ENCODE results near the gene PLCB4. TPM values are rescaled to one million over a fixed set of nuclear protein-coding genes. Genes with fewer than 3 reads are reported as not detected.

PLCB4 gene
- total RNA-seq (2014; rRNA removed; shearing (Covaris generic); ENCODE audit: low replicate concordance) = not detected in 2 replicates

- Histone ChIP-seq H3K4me2 (ENCODE audit: low read depth, low read length, poor library complexity, severe bottlenecking) (no peak within 1 kb of the TSS), H4K20me1 (ENCODE audit: insufficient read depth, low read depth, low read length) (no peaks in the 10 kb centered on the region), H3K9me3 (ENCODE audit: low read length) (peaks cover 7% of the 10 kb centered on the region; the same call in 1 of the 2 replicates), H3K27ac (ENCODE audit: low read length) (no peak within 1 kb of the TSS), H3K36me3 (ENCODE audit: insufficient read depth, low read length) (no peaks in the 10 kb centered on the region), H3K4me3 (ENCODE audit: low read length) (no peak within 1 kb of the TSS), H3K9me2 (replicated peaks; ENCODE audit: insufficient read depth, low read length) (no peaks in the 10 kb centered on the region), H2AFZ (ENCODE audit: low read length) (no peak within 1 kb of the TSS), H3K4me1 (ENCODE audit: low read length) (no peaks in the 10 kb centered on the region), H3K79me2 (ENCODE audit: low read length) (no peaks in the 10 kb centered on the region), H3K9ac (ENCODE audit: low read length) (no peak within 1 kb of the TSS), H3K27me3 (ENCODE audit: low read length) (no peaks in the 10 kb centered on the region)
- DNase-seq = no peak
Measured at GRCh38 chr20:9068841-9069663, at the start of gene PLCB4. PLCB4 (plus strand) TSS chr20:9069087; CDS start chr20:9307815, 238,728 bp downstream.

- Histone ChIP-seq H3K27ac (ENCODE audit: low read length) (no peak overlapping the region), H3K9me3 (ENCODE audit: low read length) (peaks cover 7% of the 10 kb centered on the region; the same call in 1 of the 2 replicates), H3K36me3 (ENCODE audit: insufficient read depth, low read length) (no peaks in the 10 kb centered on the region), H3K9ac (ENCODE audit: low read length) (no peak overlapping the region), H2AFZ (ENCODE audit: low read length) (no peak overlapping the region), H4K20me1 (ENCODE audit: insufficient read depth, low read depth, low read length) (no peaks in the 10 kb centered on the region), H3K4me1 (ENCODE audit: low read length) (no peaks in the 10 kb centered on the region), H3K79me2 (ENCODE audit: low read length) (no peaks in the 10 kb centered on the region), H3K9me2 (replicated peaks; ENCODE audit: insufficient read depth, low read length) (no peaks in the 10 kb centered on the region), H3K27me3 (ENCODE audit: low read length) (no peaks in the 10 kb centered on the region), H3K4me2 (ENCODE audit: low read depth, low read length, poor library complexity, severe bottlenecking) (no peak overlapping the region), H3K4me3 (ENCODE audit: low read length) (no peak overlapping the region)
- no peak for DNase-seq
Measured at GRCh38 chr20:9019833-9020232, 49.1 kb upstream of the PLCB4 start.

GRCh38 chr20:9021216-9021615 lies 47.7 kb upstream of the PLCB4 start:
- Histone ChIP-seq H3K4me3 (ENCODE audit: low read length) (no peak overlapping the region), H3K27ac (ENCODE audit: low read length) (no peak overlapping the region), H4K20me1 (ENCODE audit: insufficient read depth, low read depth, low read length) (no peaks in the 10 kb centered on the region), H3K4me2 (ENCODE audit: low read depth, low read length, poor library complexity, severe bottlenecking) (no peak overlapping the region), H3K79me2 (ENCODE audit: low read length) (no peaks in the 10 kb centered on the region), H3K9me2 (replicated peaks; ENCODE audit: insufficient read depth, low read length) (no peaks in the 10 kb centered on the region), H2AFZ (ENCODE audit: low read length) (no peak overlapping the region), H3K36me3 (ENCODE audit: insufficient read depth, low read length) (no peaks in the 10 kb centered on the region), H3K4me1 (ENCODE audit: low read length) (no peaks in the 10 kb centered on the region), H3K9ac (ENCODE audit: low read length) (no peak overlapping the region), H3K9me3 (ENCODE audit: low read length) (peaks cover 7% of the 10 kb centered on the region; the same call in 1 of the 2 replicates), H3K27me3 (ENCODE audit: low read length) (no peaks in the 10 kb centered on the region)
- DNase-seq = no peak

GRCh38 chr20:9021699-9022098 lies 47.2 kb upstream of the PLCB4 start:
- no peak overlapping the region for H3K9ac ChIP-seq (ENCODE audit: low read length)
- H3K79me2 ChIP-seq (ENCODE audit: low read length) = no peaks in the 10 kb centered on the region
- no peak overlapping the region for H3K4me2 ChIP-seq (ENCODE audit: low read depth, low read length, poor library complexity, severe bottlenecking)
- no peak overlapping the region for H3K27ac ChIP-seq (ENCODE audit: low read length)
- no peak overlapping the region for H3K4me3 ChIP-seq (ENCODE audit: low read length)
- no peaks in the 10 kb centered on the region for H3K9me2 ChIP-seq (replicated peaks; ENCODE audit: insufficient read depth, low read length)
- H3K4me1 ChIP-seq (ENCODE audit: low read length) = no peaks in the 10 kb centered on the region
- no peaks in the 10 kb centered on the region for H3K27me3 ChIP-seq (ENCODE audit: low read length)
- no peak overlapping the region for H2AFZ ChIP-seq (ENCODE audit: low read length)
- no peaks in the 10 kb centered on the region for H3K36me3 ChIP-seq (ENCODE audit: insufficient read depth, low read length)
- no peak for DNase-seq
- peaks cover 5% of the 10 kb centered on the region; the same call in 1 of the 2 replicates for H3K9me3 ChIP-seq (ENCODE audit: low read length)
- no peaks in the 10 kb centered on the region for H4K20me1 ChIP-seq (ENCODE audit: insufficient read depth, low read depth, low read length)

- no peaks in the 10 kb centered on the region for H3K79me2 ChIP-seq (ENCODE audit: low read length)
- H2AFZ ChIP-seq (ENCODE audit: low read length) = no peak overlapping the region
- H3K9me2 ChIP-seq (replicated peaks; ENCODE audit: insufficient read depth, low read length) = no peaks in the 10 kb centered on the region
- H3K36me3 ChIP-seq (ENCODE audit: insufficient read depth, low read length) = no peaks in the 10 kb centered on the region
- H4K20me1 ChIP-seq (ENCODE audit: insufficient read depth, low read depth, low read length) = no peaks in the 10 kb centered on the region
- peaks cover 3% of the 10 kb centered on the region; the same call in 1 of the 2 replicates for H3K9me3 ChIP-seq (ENCODE audit: low read length)
- no peaks in the 10 kb centered on the region for H3K27me3 ChIP-seq (ENCODE audit: low read length)
- H3K4me3 ChIP-seq (ENCODE audit: low read length) = no peak overlapping the region
- no peak for DNase-seq
- no peak overlapping the region for H3K27ac ChIP-seq (ENCODE audit: low read length)
- no peak overlapping the region for H3K9ac ChIP-seq (ENCODE audit: low read length)
- no peaks in the 10 kb centered on the region for H3K4me1 ChIP-seq (ENCODE audit: low read length)
- no peak overlapping the region for H3K4me2 ChIP-seq (ENCODE audit: low read depth, low read length, poor library complexity, severe bottlenecking)
Measured at GRCh38 chr20:9022376-9022775, 46.5 kb upstream of the PLCB4 start.

- no peak overlapping the region for H2AFZ ChIP-seq (ENCODE audit: low read length)
- no peaks in the 10 kb centered on the region for H3K4me1 ChIP-seq (ENCODE audit: low read length)
- no peak overlapping the region for H3K4me3 ChIP-seq (ENCODE audit: low read length)
- no peaks in the 10 kb centered on the region for H3K79me2 ChIP-seq (ENCODE audit: low read length)
- H3K9me2 ChIP-seq (replicated peaks; ENCODE audit: insufficient read depth, low read length) = no peaks in the 10 kb centered on the region
- no peak for DNase-seq
- H4K20me1 ChIP-seq (ENCODE audit: insufficient read depth, low read depth, low read length) = no peaks in the 10 kb centered on the region
- no peak overlapping the region for H3K9ac ChIP-seq (ENCODE audit: low read length)
- H3K9me3 ChIP-seq (ENCODE audit: low read length) = peaks cover 3% of the 10 kb centered on the region
- H3K27ac ChIP-seq (ENCODE audit: low read length) = no peak overlapping the region
- no peaks in the 10 kb centered on the region for H3K27me3 ChIP-seq (ENCODE audit: low read length)
- H3K36me3 ChIP-seq (ENCODE audit: insufficient read depth, low read length) = no peaks in the 10 kb centered on the region
- no peak overlapping the region for H3K4me2 ChIP-seq (ENCODE audit: low read depth, low read length, poor library complexity, severe bottlenecking)
Measured at GRCh38 chr20:9024606-9025005, 44.3 kb upstream of the PLCB4 start.

- no peak overlapping the region for H3K4me2 ChIP-seq (ENCODE audit: low read depth, low read length, poor library complexity, severe bottlenecking)
- H4K20me1 ChIP-seq (ENCODE audit: insufficient read depth, low read depth, low read length) = no peaks in the 10 kb centered on the region
- DNase-seq = no peak
- H3K79me2 ChIP-seq (ENCODE audit: low read length) = no peaks in the 10 kb centered on the region
- no peaks in the 10 kb centered on the region for H3K27me3 ChIP-seq (ENCODE audit: low read length)
- H3K27ac ChIP-seq (ENCODE audit: low read length) = no peak overlapping the region
- peaks cover 3% of the 10 kb centered on the region for H3K9me3 ChIP-seq (ENCODE audit: low read length)
- no peaks in the 10 kb centered on the region for H3K4me1 ChIP-seq (ENCODE audit: low read length)
- H3K9me2 ChIP-seq (replicated peaks; ENCODE audit: insufficient read depth, low read length) = no peaks in the 10 kb centered on the region
- no peak overlapping the region for H2AFZ ChIP-seq (ENCODE audit: low read length)
- H3K9ac ChIP-seq (ENCODE audit: low read length) = no peak overlapping the region
- no peak overlapping the region for H3K4me3 ChIP-seq (ENCODE audit: low read length)
- H3K36me3 ChIP-seq (ENCODE audit: insufficient read depth, low read length) = no peaks in the 10 kb centered on the region
Measured at GRCh38 chr20:9025011-9025410, 43.9 kb upstream of the PLCB4 start.

GRCh38 chr20:9025643-9026042 lies 43.2 kb upstream of the PLCB4 start:
- Histone ChIP-seq H3K9ac (ENCODE audit: low read length) (no peak overlapping the region), H3K4me2 (ENCODE audit: low read depth, low read length, poor library complexity, severe bottlenecking) (no peak overlapping the region), H3K4me1 (ENCODE audit: low read length) (no peaks in the 10 kb centered on the region), H3K36me3 (ENCODE audit: insufficient read depth, low read length) (no peaks in the 10 kb centered on the region), H3K27ac (ENCODE audit: low read length) (no peak overlapping the region), H3K4me3 (ENCODE audit: low read length) (no peak overlapping the region), H3K9me3 (ENCODE audit: low read length) (peaks cover 8% of the 10 kb centered on the region), H3K27me3 (ENCODE audit: low read length) (no peaks in the 10 kb centered on the region), H2AFZ (ENCODE audit: low read length) (no peak overlapping the region), H4K20me1 (ENCODE audit: insufficient read depth, low read depth, low read length) (no peaks in the 10 kb centered on the region), H3K9me2 (replicated peaks; ENCODE audit: insufficient read depth, low read length) (no peaks in the 10 kb centered on the region), H3K79me2 (ENCODE audit: low read length) (no peaks in the 10 kb centered on the region)
- no peak for DNase-seq

All from Karpas-422 (cell line).